Hepatocyte (in vitro differentiated cells): ENCODE measurements around the gene RABGAP1L.

Experiments
- EZH2phosphoT487 ChIP-seq: fragments of 200-600 bp; sonication (generic); IDR thresholded peaks from one replicate; pipeline ENCODE4 v1.6.1; 2018; ENCODE audit warnings: antibody characterized with exemption, mild to moderate bottlenecking, low read depth, moderate library complexity; ENCODE audit not compliant: unreplicated experiment, severe bottlenecking
- TF ChIP-seq, protein P1 (sequence below): fragments of 200-600 bp; sonication (generic); IDR thresholded peaks from 2 replicates; pipeline ENCODE4 v1.5.1; 2016; ENCODE audit warnings: antibody characterized with exemption, mild to moderate bottlenecking; ENCODE audit not compliant: poor library complexity

DNA sequence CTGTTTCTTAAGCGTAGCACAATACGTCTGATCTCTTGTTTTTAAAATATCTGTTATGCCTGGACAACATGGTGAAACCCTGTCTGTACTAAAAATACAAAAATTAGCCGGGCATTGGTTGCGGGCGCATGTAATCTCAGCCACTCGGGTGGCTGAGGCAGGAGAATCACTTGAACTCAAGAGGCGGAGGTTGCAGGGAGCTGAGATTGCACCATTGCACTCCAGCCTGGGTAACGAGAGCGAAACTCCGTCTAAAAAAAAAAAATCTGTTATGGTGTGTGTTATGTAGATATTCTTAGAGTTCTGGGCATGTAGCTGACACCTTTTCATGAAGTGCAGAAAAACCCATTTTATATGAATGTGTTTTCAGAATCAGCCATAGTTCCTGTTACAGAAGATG lies 38.2 kb downstream of the RABGAP1L start:
- TF ChIP-seq, protein P1, sequence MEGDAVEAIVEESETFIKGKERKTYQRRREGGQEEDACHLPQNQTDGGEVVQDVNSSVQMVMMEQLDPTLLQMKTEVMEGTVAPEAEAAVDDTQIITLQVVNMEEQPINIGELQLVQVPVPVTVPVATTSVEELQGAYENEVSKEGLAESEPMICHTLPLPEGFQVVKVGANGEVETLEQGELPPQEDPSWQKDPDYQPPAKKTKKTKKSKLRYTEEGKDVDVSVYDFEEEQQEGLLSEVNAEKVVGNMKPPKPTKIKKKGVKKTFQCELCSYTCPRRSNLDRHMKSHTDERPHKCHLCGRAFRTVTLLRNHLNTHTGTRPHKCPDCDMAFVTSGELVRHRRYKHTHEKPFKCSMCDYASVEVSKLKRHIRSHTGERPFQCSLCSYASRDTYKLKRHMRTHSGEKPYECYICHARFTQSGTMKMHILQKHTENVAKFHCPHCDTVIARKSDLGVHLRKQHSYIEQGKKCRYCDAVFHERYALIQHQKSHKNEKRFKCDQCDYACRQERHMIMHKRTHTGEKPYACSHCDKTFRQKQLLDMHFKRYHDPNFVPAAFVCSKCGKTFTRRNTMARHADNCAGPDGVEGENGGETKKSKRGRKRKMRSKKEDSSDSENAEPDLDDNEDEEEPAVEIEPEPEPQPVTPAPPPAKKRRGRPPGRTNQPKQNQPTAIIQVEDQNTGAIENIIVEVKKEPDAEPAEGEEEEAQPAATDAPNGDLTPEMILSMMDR, result no peak
- TF ChIP-seq EZH2phosphoT487, result no peak
